NOMO-1 (cell line): Measurements from ENCODE around the gene EML2.
A peak's percentile ranks its signal among the peaks of the same experiment; 100 is the strongest.

Experiments
- DNase-seq, 2 experiments: peaks; one replicate each; lab custom pipeline; 2025; ENCODE audit not compliant: unreplicated experiment in 2 of 2; lab: John Stamatoyannopoulos, UW

Gene EML2

DNA sequence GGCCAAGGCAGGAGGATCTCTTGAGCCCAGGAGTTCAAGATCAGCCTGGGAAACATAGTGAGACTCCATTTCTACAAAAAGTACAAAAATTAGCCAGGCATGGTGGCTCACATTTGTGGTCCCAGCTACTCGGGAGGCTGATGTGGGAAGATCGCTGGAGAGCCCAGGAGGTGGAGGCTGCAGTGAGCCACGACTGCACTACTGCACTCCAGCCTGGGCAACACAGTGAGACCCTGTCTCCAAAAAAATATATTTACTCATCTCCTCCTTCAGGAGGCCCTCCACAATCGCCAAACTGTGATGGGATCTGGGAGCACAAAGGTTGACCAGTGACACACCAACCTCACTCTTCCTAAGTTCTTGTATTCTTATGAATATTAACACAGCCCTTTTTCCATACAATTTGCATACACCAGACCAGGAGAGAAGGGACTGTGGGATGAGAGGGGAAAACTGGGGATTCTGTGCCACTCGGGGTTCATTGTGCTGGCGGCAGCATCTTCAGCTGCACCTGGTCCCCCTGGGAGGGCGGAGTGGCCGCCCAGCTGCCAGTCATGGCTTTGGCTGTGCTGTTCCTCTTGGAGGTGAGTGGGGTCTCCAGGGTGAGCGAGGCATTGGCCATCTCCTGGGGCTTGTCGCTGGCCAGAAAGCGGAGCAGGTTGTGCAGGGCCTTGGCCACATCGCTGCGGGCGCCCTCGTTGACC is 48.7 kb downstream of the EML2 start:
- no peak for DNase-seq

DNA sequence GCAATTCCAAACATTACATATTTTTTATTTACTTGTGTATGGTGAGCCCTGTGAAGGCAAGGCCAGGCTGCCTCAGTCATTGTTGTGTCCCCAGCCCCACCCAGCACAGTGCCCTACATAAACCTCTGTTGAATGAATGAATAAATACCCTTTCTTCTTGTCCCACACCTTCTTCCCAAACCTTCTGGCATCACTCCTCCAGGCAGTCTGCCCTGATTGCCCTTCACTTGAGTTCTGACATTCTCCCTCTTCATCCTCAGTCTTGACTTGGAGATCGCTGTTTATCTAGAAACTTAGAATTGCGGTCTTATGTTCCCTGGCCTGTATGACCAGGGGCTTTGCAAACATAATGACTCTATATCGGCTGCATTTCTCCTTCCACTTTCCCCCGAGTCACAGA is 49.4 kb downstream of the EML2 start:
- DNase-seq: no peak

DNA sequence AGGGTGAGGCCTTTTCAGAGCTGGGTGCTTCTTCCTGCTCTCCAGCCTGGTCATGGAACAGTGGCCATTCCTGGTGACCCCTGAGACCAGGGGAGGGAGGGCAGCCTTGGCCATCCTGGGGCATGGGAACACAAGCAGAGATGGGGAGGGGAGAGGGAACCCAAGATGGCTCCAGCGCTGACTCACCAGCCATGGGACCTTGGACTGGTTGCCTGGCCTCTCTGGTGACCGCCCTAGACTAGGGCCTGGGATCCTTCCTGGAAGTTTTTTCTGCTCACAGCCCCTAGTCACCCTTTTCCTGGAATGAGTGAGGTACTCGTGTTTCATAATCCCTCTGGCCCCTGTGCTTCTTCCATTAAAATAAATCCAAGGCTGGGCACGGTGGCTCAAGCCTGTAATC is 51.3 kb downstream of the EML2 start:
- no peak for DNase-seq

DNA sequence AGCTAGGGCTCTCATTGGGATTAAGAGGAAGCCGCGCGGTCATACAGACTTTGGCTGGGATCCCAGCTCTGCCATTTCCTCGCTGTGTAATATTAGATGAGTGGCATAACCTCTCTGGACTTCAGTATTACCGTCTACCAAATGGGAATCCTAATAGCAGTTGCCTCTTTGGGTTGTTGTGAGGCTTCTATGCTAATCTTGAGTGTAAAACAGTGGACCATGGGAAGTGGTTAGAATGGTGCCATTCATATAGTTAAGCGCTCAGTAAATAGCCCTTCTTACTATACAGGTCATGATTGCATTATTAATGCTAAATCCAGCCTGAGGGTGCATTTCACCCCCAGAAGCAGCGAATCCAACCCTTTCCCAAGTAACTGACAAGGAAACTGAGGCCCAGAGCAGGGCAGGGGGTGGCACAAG is 54.0 kb downstream of the EML2 start:
- no peak for DNase-seq

DNA sequence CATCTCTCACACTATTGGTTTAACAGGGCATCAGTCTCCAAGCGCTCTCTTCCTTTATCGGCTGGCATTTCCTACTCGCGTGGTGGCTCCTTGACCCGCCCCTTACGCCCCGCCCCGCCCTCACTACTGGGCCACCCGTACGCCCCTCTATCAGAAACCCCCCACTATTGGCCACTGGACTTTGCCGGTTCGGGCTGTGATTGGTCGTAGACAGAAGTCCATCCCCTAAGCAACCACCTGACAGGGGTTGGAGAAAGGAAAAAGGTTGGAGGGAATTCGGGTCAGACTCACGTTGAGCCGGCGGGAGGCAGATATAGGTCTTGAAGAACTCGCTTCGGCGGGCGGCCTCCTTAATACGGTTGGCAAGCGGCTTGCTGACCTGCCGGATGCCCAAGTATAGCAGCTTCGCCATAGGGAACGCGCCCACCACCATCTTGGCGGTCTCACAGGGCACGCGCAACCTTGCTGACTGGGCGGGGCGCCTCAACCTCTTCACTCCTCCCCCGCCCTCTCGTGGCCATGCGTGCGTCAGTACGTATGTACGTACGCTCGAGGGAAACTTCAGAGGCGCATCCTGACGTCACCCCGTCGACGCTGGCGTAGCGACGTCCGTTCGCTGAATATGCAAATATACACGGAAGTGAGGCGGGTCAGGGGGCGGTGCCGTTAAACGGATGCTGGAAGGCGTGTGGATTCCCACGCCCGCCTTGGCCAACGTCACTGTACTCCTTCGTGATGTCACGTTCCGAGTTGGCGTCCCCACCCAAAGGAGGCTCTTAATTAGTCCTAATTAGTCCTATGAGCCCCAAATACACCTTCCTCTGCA is 54.7 kb downstream of the EML2 start, which contains the start of gene OPA3:
TSS of gene OPA3 (minus strand) at position 471 of the 826 bp plus-strand sequence. CDS start at position 433, 38 bp downstream.
- peak; percentile 98 for DNase-seq

DNA sequence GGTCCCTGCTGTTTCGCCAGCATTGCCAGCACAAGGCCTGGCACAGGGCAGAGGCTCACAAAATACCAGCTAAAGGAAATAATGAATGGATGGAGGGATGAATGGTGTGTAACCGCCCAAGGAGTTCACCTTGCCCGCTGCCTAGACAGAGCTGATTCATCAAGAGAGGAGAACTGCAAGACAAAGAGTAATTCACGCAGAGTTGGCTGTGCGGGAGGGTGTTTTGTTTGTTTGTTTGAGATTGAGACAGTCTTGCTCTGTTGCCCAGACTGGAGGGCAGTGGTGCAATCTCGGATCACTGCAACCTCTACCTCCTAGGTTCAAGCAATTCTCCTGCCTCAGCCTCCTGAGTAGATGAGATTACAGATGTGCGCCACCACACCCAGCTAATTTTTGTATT is 57.6 kb downstream of the EML2 start:
- no peak for DNase-seq

DNA sequence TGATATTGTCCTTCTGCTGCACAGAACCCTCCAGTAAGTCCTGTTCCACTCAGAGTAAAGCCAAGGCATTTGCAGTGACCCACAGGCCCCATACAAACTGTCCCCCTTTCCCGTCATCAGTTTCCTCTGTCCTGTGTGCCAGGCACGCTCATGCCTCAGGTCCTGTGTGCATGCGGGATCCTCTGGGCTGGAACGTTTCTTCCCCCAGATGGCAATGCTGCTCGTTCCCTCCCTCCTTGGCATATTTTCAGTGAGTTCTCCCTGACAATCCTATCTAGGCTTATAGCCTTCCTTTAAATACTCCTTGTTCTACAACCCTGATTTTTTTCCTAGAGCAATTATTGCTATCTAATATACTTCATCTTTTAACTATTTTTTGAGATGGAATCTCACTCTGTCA is 60.3 kb downstream of the EML2 start:
- no peak for DNase-seq

DNA sequence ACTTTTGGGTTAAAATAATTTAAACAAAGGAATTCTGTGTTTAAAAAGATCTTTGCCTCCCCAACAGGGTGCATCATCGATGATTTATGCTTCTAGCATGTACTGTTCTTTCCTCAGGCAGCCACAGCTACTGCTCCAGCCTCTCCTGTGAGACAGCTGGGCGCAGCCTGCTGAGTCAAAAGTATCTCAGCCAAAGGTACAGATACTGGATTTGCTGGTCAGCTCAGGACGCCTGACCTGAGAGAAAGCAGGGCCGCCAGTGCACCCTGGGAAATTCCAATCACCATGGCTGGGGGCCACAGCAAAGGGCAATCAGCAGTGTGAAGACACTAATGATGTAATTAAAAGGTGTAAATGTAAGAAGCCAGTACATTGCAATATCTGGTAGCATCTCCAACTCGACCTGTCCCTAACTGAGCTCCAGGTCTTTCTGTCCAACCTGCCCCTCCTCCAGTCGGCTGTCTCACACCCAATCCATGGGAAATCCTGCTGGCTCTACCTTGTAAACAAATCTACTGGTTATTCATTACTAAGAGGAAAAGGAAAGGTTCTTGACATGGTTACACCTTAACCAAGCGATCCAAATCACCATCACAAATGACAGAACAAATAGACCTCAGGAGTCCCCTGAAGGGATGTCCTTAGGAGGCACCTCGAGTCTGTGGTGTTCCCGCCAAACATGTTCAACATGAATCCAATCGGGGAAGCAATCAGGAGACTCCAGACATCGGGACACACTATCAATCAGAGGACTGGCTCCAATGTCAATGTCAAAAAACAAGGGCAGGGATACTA is 61.9 kb downstream of the EML2 start:
- no peak for DNase-seq

DNA sequence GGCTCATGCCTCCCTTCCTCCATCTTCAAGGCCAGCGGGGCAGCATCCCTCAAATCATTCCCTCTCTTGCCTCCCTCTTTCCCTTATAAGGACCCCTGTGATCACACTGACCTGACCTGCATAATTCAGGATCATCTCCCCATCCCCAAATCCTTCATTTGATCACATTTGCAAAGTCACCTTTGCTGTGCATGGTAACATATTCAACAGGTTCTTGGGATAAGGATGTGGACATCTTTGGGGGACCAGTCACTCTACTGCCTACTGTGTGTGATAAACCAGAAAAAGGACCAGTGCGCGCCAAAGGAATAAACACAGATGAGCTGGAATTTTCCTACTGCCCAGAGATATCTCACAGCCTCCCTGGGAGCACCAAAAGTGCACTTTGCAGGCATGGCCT is 62.5 kb downstream of the EML2 start:
- DNase-seq: no peak

DNA sequence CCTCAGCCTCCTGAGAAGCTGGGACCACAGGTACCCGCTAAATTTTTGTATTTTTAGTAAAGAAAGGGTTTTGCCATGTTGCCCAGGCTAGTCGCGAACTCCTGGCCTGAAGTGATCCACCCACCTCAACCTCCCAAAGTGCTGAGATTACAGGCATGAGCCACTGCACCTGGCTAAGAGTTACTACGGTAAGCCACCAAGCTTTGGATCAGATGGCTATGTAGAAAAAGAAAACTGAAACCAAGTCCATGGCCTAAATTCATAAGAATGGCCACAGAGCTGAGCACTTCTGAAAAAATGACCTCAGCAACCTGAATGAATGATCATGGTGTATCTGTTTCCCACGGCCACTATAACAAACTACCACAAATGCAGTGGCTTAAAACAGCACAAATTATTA is 64.0 kb downstream of the EML2 start:
- DNase-seq: no peak

DNA sequence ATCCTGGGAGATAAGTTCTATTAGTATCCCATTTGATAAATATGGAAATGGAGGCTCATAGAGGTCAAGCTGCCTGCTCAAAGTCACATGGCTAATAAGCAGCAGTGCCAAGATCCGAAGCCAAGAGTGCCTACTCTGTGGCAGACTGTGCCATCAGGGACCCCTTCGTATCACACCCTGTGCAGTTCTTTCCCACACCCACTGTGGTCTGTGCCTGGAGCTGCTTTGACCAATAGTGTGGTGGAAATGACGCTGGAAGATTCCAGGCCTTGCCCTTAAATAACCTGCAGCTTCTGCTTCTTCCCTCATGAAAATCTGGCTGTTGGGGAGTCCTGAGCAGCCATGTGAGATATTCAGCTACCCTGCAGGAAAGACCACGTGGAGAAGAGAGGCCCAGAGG is 64.7 kb downstream of the EML2 start:
- DNase-seq: no peak

DNA sequence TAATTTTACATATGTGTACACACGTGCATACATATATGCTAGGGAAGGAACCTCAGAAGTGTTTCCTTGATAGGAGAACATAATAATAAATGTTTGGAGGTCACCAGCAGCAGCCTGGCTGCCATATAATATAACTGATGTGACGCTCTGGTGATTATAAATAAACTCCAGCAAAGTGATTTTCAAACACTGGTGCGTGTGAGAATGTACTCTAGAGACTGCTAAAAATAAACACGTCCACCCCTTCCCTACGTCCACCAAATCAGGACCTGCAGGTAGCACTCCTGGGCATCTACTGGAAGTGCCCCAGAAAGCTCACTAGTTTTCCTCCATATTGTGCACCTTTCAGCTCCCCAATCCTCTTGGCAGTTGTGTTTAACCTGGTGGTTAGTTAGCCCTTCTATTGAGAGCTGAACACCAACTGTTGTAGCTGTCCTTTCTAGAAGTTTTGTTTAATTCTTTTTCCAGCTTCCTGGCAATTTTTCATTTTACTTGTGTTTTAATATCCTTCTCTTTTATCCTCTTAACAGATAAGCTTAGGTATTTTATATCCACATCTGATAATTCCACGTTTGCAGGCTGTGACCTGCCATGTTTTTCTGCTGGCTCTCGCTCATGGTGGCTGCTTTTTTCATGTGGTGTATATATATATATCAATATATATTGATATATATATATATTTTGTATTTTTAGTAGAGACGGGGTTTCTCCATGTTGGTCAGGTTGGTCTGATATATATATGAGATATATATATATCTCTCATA is 67.6 kb downstream of the EML2 start:
- DNase-seq: no peak

DNA sequence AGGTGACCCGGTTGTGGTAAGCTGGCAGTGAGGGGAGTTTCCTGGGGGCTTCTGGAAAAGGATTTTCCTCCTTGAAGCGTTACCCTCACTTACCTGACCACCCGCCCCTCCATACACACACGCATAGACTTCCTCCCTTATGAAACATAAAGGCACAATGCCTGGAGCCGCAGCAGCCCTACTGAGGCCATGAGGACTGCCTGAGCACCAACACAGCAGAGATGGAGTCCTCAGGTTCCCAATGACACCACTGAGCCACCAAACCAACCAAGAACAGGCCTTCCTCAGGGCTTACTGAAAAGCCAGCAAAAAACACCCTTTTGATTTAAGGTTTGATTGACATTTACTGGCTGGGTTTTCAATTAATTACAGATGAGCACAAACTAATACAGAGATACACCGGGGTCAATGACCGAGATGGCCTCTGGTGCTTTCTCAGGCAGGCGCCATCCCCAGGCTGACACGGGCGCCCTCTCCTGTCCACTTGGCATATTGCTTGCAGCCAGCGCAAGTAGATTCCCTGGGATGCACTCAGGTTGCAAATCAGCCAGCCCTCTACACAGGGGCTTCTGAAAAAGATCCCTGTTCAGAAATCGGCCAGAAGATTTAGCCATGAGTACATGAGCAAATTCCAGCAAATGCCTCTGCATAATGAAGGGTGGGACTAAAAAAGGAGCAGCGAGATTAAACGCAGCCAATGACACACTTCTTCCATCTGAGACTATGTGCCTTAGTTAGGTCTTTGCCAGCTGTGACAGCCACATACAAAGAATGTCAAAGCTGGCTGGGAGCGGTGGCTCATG is 69.4 kb downstream of the EML2 start:
- peak; percentile 5 to 6 for DNase-seq

DNA sequence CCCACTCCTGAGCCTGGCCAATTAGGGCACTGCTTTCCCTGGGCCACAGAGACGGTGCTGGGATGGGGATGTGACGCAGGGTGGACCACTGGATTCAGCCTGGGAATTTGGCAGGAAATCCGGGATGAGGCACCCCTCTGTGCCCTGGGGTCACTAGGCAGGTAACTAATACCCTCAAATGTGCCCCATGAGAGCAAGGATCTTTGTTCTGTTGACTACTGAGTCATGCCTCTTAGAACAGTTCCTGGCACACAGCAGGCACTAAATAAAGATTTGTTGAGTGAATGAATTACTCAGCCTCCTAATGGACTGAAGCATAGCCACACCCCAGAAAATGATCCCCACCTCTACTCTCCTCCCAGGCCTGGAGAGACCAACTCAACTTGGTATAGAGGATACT is 70.5 kb downstream of the EML2 start:
- no peak for DNase-seq

DNA sequence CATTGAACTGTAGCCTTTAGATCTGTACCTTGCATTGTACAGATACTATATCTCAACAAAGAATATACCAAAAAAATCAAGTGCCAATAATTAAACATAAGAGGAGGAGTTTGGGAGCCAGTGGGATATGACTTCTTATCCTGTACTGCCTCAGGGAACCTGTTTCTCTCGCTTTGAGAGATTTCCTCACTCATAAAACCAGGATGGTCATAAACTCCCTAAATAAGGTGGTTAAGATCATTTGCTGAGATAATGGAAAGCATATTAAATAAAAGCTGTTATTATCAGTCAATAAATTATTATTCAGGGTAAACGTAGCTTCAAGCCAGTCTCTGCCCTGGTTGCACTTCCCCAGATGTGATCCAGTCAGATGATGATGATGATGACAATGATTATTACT is 71.6 kb downstream of the EML2 start:
- DNase-seq: no peak

DNA sequence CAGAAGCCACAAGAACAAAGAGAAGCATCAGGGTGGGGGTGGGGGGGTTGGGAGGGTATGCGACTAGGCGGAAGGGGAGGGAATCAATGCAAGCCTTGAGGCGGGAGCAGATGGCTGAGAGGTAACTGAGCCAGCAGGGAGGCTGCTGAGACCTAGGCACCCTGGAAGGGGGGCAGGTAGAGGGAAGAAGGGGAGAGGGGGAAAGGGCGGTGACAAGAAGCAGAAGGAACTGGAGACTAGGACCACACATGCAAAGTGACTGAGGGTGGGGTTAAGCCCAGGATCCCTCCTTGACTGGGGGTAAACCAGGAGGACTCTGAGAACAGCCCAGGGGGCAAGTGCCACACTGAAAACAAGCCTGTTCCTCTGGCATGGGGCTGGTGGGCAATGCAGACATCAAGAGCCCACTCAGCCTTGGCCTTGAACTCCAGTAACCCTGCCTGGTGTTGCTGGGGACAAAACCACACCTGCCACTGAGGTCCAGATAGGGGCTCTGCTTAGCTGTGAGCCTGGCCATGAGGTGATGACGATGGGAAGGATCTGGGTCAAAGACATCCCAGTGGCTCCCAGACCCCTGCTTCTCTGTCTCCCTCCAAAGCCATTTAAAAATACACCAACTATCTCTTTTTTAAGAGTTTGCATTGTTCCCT is 74.9 kb downstream of the EML2 start:
- no peak for DNase-seq

DNA sequence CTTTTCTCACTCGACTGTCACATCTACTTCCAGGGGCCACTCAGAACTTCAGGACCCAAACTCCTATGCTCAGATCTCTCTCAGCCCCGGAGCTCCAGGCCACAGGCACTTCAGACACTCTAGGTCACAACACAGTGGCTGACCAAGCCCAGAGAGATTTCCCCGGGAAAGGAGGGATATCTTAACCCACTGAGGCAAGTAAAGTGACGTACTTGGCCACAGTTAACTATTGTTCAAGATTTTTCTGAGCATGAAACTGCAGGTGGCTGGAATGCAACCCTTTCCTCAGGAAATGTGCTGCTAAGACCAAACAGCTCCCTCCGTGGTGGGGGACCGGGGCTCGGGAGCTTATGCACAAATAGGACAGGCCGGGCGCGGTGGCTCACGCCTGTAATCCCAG is 78.5 kb downstream of the EML2 start:
- DNase-seq: no peak

DNA sequence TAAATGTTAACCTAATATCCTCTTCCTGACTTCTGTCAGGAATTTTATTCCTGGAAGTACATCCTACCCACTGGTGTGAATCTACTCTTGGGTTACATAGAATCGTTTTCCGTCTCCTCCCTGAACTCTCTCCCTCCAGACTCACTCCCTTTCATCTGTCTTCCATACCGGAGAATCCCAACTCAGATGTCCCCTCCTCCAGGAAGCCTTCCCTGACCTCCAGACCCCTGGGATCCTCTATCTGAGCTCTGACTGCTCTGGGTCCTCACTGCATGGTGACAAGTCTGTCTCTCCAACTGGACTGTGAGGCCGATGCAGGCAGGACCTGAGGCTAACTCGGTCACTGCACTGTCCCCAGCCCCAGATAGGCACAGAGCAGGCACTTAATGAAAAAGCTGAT is 79.2 kb downstream of the EML2 start:
- no peak for DNase-seq
